H9 (cell line): ENCODE data around the gene GSTA4. TPM values are rescaled to one million over a fixed set of nuclear protein-coding genes. Genes with fewer than 3 reads are reported as not detected.

Experiments
- DNase-seq: peaks from one replicate; pipeline ENCODE4 v3.0.0-alpha.2; 2017
- H2AFZ ChIP-seq: one replicate; pipeline ENCODE4 v1.6.1; 2013; ENCODE audit warnings: mild to moderate bottlenecking, low read length, control low read depth, moderate library complexity
- H2AK5ac ChIP-seq: 2 replicates; pipeline ENCODE4 v1.6.1; 2013; ENCODE audit warnings: low read length, control low read depth, mixed read lengths; ENCODE audit not compliant: insufficient read length
- H2BK120ac ChIP-seq: one replicate; pipeline ENCODE4 v1.6.1; 2013; ENCODE audit warnings: low read depth, mild to moderate bottlenecking, low read length, control low read depth, inconsistent platforms; ENCODE audit not compliant: poor library complexity, severe bottlenecking
- H2BK12ac ChIP-seq: 2 replicates; pipeline ENCODE4 v1.6.1; 2013; ENCODE audit warnings: low read length, control low read depth, mixed read lengths, low read depth; ENCODE audit not compliant: insufficient read length
- H2BK15ac ChIP-seq: 2 replicates; pipeline ENCODE4 v1.6.1; 2013; ENCODE audit warnings: low read depth, low read length, control low read depth
- H2BK20ac ChIP-seq: one replicate; pipeline ENCODE4 v1.6.1; 2013; ENCODE audit warnings: low read depth, mild to moderate bottlenecking, low read length, control low read depth, inconsistent platforms; ENCODE audit not compliant: poor library complexity, severe bottlenecking
- H2BK5ac ChIP-seq: 2 replicates; pipeline ENCODE4 v1.6.1; 2013; ENCODE audit warnings: low read length, control low read depth, mixed read lengths; ENCODE audit not compliant: insufficient read length
- H3K14ac ChIP-seq: 2 replicates; pipeline ENCODE4 v1.6.1; 2013; ENCODE audit warnings: low read length, control low read depth; ENCODE audit not compliant: insufficient read depth
- H3K18ac ChIP-seq: 2 replicates; pipeline ENCODE4 v1.6.1; 2013; ENCODE audit warnings: low read depth, mild to moderate bottlenecking, mixed read lengths, low read length, control low read depth; ENCODE audit not compliant: insufficient read length
- H3K23ac ChIP-seq: 2 replicates; pipeline ENCODE4 v1.6.1; 2013; ENCODE audit warnings: low read length, control low read depth, mixed read lengths, low read depth; ENCODE audit not compliant: insufficient read length
- H3K23me2 ChIP-seq: 2 replicates; pipeline ENCODE4 v1.6.1; 2013; ENCODE audit warnings: low read depth, mild to moderate bottlenecking, mixed read lengths, low read length, control low read depth; ENCODE audit not compliant: insufficient read length, poor library complexity, severe bottlenecking
- H3K27ac ChIP-seq: 2 replicates; pipeline ENCODE4 v1.5.1; 2013; ENCODE audit warnings: low read length, control low read depth, mixed read lengths, low read depth; ENCODE audit not compliant: insufficient read length
- H3K27me3 ChIP-seq: 2 replicates; pipeline ENCODE4 v1.6.1; 2013; ENCODE audit warnings: low read length, control low read depth, inconsistent platforms; ENCODE audit not compliant: insufficient read depth
- H3K4ac ChIP-seq: 2 replicates; pipeline ENCODE4 v1.6.1; 2013; ENCODE audit warnings: low read depth, mild to moderate bottlenecking, control low read depth, inconsistent platforms, low read length, moderate library complexity
- H3K4me1 ChIP-seq: 2 replicates; pipeline ENCODE4 v1.6.1; 2013; ENCODE audit warnings: low read length, control low read depth, inconsistent platforms; ENCODE audit not compliant: insufficient read depth
- H3K4me2 ChIP-seq: 2 replicates; pipeline ENCODE4 v1.6.1; 2013; ENCODE audit warnings: low read length, control low read depth, mixed read lengths; ENCODE audit not compliant: insufficient read length, insufficient read depth
- H3K56ac ChIP-seq: 2 replicates; pipeline ENCODE4 v1.6.1; 2013; ENCODE audit warnings: low read depth, mild to moderate bottlenecking, mixed read lengths, low read length, control low read depth; ENCODE audit not compliant: insufficient read length
- H3K79me1 ChIP-seq: 2 replicates; pipeline ENCODE4 v1.6.1; 2013; ENCODE audit warnings: low read depth, mild to moderate bottlenecking, moderate library complexity, low read length, control low read depth, inconsistent platforms; ENCODE audit not compliant: insufficient read depth, poor library complexity, severe bottlenecking
- H3K79me2 ChIP-seq: 2 replicates; pipeline ENCODE4 v1.6.1; 2013; ENCODE audit warnings: low read length, control low read depth, inconsistent platforms; ENCODE audit not compliant: insufficient read depth
- H3K9ac ChIP-seq: 2 replicates; pipeline ENCODE4 v1.6.1; 2013; ENCODE audit warnings: low read length, control low read depth, mixed read lengths; ENCODE audit not compliant: insufficient read length; ENCODE audit errors: extremely low read depth
- H3K9me3 ChIP-seq: one replicate; pipeline ENCODE4 v1.6.1; 2013; ENCODE audit warnings: low read depth, low read length, inconsistent platforms; ENCODE audit not compliant: control insufficient read depth
- H3T11ph ChIP-seq: one replicate; pipeline ENCODE4 v1.6.1; 2013; ENCODE audit warnings: mild to moderate bottlenecking, low read length, control low read depth, inconsistent platforms
- H4K20me1 ChIP-seq: one replicate; pipeline ENCODE4 v1.6.1; 2013; ENCODE audit not compliant: control insufficient read depth, insufficient read length, insufficient read depth
- H4K5ac ChIP-seq: 2 replicates; pipeline ENCODE4 v1.6.1; 2013; ENCODE audit warnings: low read depth, mild to moderate bottlenecking, mixed read lengths, low read length, control low read depth; ENCODE audit not compliant: insufficient read length
- H4K8ac ChIP-seq: replicated peaks from 2 replicates; pipeline ENCODE4 v1.6.1; 2013; ENCODE audit warnings: low read length, control low read depth, mixed read lengths, low read depth; ENCODE audit not compliant: insufficient read length
- H4K91ac ChIP-seq: 2 replicates; pipeline ENCODE4 v1.6.1; 2013; ENCODE audit warnings: low read depth, mild to moderate bottlenecking, moderate library complexity, mixed read lengths, low read length, control low read depth; ENCODE audit not compliant: insufficient read length
- H3K27ac Mint-ChIP-seq, 3 experiments: 2 replicates in 2 of 3; 3 replicates in 1 of 3; pipeline ENCODE4 v1.8.0; 2020 to 2021; ENCODE audit warnings: mixed read lengths in 3 of 3, mild to moderate bottlenecking in 1 of 3, moderate library complexity in 1 of 3
- H3K27me3 Mint-ChIP-seq: 2 replicates; pipeline ENCODE4 v1.8.0; 2021; ENCODE audit warnings: low read depth, mild to moderate bottlenecking, moderate library complexity, mixed read lengths
- H3K36me3 Mint-ChIP-seq, 3 experiments: 2 replicates in 2 of 3; 3 replicates in 1 of 3; pipeline ENCODE4 v1.8.0; 2020 to 2021; ENCODE audit warnings: low read depth in 3 of 3, mixed read lengths in 3 of 3; ENCODE audit not compliant: insufficient read depth in 1 of 3
- H3K4me1 Mint-ChIP-seq, 2 experiments: 2 replicates each; pipeline ENCODE4 v1.8.0; 2020; ENCODE audit warnings: mixed read lengths in 2 of 2
- H3K4me3 Mint-ChIP-seq, 2 experiments: 2 replicates in 1 of 2; 3 replicates in 1 of 2; pipeline ENCODE4 v1.8.0; 2020 to 2021; ENCODE audit warnings: mild to moderate bottlenecking in 2 of 2, mixed read lengths in 2 of 2, moderate library complexity in 1 of 2
- H3K9me3 Mint-ChIP-seq, 2 experiments: 2 replicates in 1 of 2; 3 replicates in 1 of 2; pipeline ENCODE4 v1.8.0; 2020; ENCODE audit warnings: mild to moderate bottlenecking in 2 of 2, mixed read lengths in 2 of 2, moderate library complexity in 1 of 2
- WGBS: extraction: QIAGEN DNeasy Blood & Tissue Kit; methylation state at CpG from one replicate; pipeline ENCODE4 v1.1.7; 2013; ENCODE audit warnings: missing lambda C conversion rate, low lambda C conversion rate, mixed read lengths; ENCODE audit not compliant: insufficient read length; ENCODE audit errors: extremely low coverage; 5-methylcytosine and 5-hydroxymethylcytosine counted together
- total RNA-seq: library from RNA; stranded (reverse); gene quantifications from 2 replicates; pipeline ENCODE4 v1.2.1, GENCODE V29; 2021
- TF ChIP-seq, protein P1 (sequence below): fragments of 200-600 bp; sonication (generic); conservative IDR thresholded peaks from 3 replicates; pipeline ENCODE4 v1.8.0; 2021; ENCODE audit warnings: antibody characterized with exemption, mild to moderate bottlenecking

The GSTA4 gene
- total RNA-seq, 1 experiment from 2014 or later: 32.1 TPM

DNA sequence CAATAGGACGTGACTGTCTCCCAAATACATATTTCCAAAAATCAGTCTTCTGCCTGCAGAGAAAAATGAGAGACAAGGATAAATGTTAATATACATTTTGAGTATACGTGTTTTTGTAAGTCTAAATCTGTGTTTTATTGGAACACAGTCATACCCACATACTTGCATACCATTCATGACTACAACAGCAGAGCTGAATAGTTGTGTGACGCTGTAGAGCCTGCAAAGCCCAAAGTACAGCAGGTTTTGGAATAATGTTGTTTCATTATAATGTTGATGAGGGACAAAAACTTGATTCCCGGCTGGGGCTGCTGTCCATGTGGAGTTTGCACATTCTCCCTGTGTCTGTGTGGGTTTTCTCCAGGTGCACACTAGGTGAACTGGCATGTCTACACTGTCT, 46.3 kb upstream of the GSTA4 start:
- no peak overlapping the region for H3K4me2 ChIP-seq
- no peak overlapping the region for H3K9ac ChIP-seq
- no peak overlapping the region for H3K27ac Mint-ChIP-seq

More for the DNA sequence above, 46.3 kb upstream of the GSTA4 start:
- Histone ChIP-seq H2BK5ac (no peak overlapping the region), H2BK12ac (no peak overlapping the region), H3K23ac (no peak overlapping the region), H2AFZ (no peak overlapping the region), H2AK5ac (no peak overlapping the region), H4K5ac (no peak overlapping the region), H3K9me3 (no peaks in the 10 kb centered on the region), H3K27me3 (no peaks in the 10 kb centered on the region), H4K20me1 (no peaks in the 10 kb centered on the region), H3K18ac (no peak overlapping the region), H3K4ac (no peak overlapping the region), H3K27ac (no peak overlapping the region), H3K79me2 (no peaks in the 10 kb centered on the region), H4K91ac (no peak overlapping the region), H4K8ac (no peak overlapping the region), H2BK15ac (no peak overlapping the region), H3T11ph (no peak overlapping the region), H3K56ac (no peak overlapping the region), H3K4me1 (no peaks in the 10 kb centered on the region), H3K23me2 (no peaks in the 10 kb centered on the region), H2BK20ac (no peak overlapping the region), H3K14ac (no peak overlapping the region), H3K79me1 (no peaks in the 10 kb centered on the region), H2BK120ac (no peak overlapping the region)
- H3K36me3 Mint-ChIP-seq: peaks cover 9 to 27% (median 25%) of the 10 kb centered on the region in 3 experiments
- no CpG with 5 or more reads among the region's 4 CpGs for WGBS
- TF ChIP-seq, protein P1, sequence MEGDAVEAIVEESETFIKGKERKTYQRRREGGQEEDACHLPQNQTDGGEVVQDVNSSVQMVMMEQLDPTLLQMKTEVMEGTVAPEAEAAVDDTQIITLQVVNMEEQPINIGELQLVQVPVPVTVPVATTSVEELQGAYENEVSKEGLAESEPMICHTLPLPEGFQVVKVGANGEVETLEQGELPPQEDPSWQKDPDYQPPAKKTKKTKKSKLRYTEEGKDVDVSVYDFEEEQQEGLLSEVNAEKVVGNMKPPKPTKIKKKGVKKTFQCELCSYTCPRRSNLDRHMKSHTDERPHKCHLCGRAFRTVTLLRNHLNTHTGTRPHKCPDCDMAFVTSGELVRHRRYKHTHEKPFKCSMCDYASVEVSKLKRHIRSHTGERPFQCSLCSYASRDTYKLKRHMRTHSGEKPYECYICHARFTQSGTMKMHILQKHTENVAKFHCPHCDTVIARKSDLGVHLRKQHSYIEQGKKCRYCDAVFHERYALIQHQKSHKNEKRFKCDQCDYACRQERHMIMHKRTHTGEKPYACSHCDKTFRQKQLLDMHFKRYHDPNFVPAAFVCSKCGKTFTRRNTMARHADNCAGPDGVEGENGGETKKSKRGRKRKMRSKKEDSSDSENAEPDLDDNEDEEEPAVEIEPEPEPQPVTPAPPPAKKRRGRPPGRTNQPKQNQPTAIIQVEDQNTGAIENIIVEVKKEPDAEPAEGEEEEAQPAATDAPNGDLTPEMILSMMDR: no peak
- no peak overlapping the region for H3K4me3 Mint-ChIP-seq
- H3K4me1 Mint-ChIP-seq: peaks cover 15 to 22% of the 10 kb centered on the region in 2 experiments
- no peaks in the 10 kb centered on the region for H3K9me3 Mint-ChIP-seq
- no peak for DNase-seq
- H3K27me3 Mint-ChIP-seq: no peaks in the 10 kb centered on the region
